NOMO-1 treated with DMSO at 0.1 percent for 48 hours (cell line): ENCODE results near the gene DLX2.
"Not testable (repeated sequence)": the region's sequence is repeated elsewhere in the genome, so short reads cannot be mapped to it uniquely, and the experiment has no call there.

ENCODE experiments used
- DNase-seq: peaks from one replicate; lab custom pipeline; 2025; ENCODE audit not compliant: unreplicated experiment; lab: John Stamatoyannopoulos, UW

The DLX2 gene

DNA sequence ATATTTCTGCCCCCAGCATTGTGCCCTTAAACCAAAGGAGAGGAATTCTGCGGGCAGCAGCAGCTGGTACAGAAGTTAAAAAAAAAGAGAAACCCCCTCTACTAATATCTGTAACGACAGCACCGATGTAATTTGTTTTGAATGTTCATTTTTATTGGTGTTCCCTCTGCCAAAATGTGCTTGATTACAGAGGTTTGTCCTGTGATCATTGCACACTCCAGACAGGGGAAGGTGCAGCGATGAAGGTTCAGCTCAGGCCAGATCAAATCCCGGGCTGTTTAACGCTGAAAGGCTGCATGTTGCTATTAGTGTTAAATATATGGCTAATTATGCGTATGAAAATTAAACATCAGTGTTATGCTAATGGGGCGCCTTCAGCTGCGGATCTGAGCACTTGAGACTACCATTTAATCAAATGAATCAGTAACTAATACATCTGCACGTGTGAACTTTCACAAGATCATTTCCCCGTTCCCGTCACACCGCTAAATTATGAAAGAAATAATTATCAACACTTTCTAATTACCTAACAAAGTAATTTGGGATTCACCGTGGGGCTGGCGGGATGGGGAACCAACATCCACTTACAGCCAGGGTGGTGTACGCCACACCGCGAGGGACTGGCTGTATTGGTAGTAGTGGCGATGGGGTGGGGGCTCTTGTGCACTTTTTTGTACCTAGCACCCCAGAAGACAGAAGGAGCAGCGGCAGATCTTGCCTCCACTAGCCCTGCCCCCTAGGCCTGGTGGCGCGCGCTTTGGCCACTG lies 18.9 kb downstream of the DLX2 start:
- DNase-seq: no peak

DNA sequence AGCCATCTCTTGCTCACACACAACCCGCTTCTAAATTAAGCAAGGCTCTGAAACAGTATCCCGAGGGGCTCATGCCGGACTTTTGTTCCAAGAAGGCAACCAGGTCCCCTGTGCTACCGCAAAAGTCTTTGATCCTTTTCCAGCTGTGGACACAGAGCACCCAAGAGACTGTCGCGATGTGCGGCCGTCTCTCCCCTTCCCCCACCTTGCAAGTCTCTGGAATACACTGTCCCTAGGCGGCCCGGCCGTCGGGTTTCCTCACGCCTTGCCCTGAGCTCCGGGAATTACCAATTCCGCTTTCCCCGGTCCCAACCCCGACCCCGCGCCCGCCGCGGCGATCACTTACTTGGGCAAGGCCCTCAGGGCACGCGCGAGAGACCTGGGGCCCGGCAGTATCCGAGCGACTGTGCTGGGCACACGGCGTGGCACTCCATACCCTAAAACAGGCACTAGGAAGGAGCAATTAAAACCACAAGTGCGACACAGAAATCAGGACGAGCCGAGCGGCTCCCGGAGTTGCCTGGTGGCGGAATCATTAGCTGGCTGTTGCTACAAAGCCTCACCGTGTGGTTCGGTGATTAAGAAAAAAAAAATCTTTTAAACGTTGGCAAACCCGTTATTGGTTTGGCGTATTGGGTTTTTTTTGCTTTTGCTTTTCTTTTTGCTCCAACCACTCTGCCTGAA lies 19.6 kb downstream of the DLX2 start:
- no peak for DNase-seq

DNA sequence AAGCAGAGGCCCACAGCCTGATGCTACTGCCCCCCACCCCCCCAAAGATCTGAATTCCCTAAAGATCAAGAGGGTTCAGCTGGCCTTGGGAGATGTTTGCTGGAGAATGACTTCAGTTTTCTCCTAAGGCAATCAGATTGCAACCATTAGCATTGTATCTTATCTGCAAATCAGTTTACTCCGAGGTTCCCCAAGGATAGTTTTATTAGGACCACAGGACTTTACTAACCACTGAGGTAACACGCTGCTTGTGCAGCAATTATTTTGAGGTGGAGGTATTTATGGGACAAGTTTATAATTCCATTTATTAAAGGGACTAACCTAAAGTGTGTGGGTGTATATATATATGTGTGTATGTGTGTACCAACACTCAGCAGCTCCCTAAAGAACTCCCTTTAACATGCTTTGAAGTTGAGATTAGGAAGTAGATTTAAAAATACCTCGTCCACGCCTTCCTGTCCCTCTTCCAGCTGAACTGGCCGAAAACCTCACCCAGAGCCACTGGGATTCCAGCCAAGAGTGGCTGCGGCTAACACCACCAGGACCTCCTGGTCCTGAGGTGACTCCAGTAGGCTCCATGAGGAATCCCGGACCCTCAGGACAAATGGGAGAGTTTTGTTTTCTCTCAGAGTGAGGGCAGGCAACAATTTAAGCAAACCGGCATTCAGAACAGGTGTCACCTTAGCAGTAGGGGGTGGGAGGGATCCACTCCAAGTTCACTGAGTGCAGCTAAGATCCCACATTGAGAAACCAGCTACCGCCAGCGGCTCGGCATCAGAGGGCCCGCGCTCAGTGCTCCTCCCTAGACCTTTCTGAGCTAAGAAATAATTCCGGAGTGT lies 20.4 kb downstream of the DLX2 start:
- no peak for DNase-seq

DNA sequence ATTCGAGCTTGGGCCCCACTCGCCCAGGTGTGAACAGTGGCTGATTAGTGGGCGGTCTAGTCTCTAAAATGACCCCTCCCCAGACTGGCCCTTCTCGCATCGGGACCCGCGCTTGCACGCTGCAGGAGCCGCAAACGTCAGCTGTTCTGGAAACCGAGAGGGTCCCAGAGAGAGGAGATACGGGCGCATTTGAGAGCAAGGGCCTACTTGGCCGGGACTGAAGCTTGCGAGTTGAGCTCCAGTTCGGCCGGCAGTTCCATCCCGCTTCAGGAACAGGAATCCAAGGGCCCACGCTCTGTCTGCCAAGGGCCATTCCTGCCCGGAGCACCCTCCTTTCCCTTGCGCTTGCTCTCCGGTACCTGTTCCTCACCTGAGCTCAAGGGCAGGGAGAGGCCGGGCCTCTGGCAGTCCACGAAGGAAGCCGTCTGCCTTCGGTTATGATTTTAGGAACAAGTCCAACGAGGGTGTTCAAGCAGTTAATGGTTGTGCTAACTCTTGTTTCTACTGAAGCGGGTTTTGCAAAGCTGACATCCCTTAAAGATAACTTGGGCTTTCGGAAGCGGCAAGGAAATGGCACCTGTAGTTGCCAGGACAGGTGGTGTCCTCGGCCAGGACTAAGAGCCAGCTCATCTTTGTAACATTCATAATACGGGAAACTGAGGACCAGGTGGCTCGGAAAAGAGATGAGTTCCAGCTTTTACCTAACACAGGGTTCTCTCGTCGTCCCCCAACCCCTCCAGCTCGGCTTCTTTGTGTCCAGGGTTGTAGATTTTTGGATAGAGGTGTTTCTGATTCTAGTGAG lies 21.3 kb downstream of the DLX2 start:
- DNase-seq: no peak

DNA sequence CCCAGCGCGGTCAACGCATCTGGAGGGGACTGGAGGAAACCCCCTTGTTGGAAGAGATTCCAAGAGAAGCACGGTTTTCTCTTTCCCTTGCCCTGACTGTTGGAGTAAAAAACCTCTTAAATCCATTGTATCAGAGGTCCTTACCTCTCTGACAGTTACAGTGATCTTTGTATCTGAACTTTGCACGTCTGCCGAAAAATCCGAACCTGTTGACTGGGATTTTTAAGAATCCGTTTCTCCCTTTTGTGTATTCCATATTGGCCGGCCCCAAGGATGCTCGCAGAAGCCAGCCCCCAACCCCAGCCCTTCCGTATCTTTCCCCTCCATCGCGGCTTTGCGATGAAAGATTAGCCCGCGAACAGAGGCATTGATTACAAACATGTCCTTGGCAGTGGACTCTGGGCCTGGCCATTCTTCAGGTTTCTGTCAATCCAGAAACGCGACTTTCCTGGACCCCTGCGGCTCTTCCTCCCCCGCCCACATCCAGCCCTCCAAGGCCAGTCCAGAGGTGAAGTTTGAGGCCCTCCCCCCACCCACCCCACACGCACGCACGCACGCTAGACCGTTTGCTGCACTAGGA lies 22.0 kb downstream of the DLX2 start:
- DNase-seq: no peak

DNA sequence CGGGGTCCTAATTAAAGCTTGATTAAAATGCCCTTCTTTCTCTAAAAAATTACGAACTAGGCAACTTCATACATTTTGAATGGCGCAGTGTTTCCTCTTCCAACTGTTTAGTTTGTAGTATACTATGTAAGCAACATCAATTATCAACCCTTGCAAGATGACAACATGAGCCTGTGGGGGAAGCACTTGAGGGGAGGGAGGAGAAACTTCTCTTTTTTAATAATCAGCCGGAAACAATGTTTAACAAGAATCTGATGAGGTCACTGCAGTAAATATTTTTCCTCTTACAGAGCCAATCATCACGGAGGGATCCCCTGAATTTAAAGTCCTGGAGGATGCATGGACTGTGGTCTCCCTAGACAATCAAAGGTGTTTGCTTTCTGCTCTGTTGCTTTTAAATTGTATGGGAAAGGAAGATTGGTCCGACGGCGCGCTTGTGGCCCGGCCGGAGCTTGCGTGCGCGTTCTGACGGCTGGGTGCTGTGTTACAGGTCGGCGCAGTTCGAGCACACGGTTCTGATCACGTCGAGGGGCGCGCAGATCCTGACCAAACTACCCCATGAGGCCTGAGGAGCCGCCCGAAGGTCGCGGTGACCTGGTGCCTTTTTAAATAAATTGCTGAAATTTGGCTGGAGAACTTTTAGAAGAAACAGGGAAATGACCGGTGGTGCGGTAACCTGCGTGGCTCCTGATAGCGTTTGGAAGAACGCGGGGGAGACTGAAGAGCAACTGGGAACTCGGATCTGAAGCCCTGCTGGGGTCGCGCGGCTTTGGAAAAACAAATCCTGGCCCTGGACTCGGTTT lies 22.7 kb downstream of the DLX2 start:
- DNase-seq: peak; percentile 84

DNA sequence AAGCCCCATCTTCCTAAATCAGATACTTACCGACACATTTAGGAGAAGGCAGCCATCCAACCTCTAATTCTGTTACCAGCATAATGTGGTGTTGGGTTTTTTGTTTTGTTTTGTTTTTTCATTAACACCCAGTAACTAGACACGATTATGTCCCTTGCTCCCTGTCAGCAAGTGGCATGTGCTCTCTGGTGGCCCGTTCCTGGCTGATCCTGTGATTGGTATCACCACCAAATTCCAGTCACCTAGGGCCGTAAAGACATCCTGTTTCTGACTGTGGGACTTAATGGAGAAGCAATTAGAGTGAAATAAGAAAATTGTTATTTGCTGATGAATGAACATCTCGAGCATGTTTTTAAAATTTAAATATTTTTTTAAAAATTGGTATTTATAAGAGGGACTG lies 23.3 kb downstream of the DLX2 start:
- DNase-seq: no peak

DNA sequence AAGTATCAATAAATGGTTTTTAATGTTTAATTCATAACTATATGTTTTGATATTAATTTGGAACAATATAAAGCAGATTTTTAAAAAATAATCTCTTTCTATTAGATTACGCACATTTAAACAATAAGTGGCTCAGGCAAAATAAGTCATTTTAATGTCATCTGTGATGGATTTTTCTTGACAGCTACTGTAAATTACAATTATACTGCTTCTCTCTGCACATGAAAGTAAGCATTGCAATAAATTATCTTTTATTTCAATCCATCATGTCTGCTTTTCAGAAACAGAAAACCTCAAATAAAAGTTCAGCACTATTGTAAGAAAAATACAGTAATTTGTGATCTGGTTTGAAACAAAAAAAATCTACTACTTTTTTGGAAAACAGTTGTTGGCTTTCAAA lies 28.4 kb downstream of the DLX2 start:
- no peak for DNase-seq

DNA sequence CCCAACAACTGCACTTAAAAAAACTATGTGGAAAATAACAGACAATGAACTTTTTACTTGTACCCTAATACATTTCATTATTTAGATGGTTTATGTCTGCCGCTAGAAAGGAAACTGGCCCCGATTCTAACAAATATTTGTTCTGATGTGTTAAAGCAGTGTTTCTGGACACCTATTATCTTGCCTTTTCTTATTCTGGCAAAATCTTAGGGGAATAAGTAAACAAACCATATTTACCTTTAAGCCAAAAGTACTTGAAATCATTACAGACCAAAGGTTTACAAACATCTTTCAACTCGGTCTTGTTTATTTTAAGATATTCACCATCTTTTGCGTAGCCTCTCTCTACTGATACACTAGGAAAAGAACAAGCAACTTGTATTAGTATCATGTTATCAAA lies 29.2 kb downstream of the DLX2 start:
- no peak for DNase-seq

DNA sequence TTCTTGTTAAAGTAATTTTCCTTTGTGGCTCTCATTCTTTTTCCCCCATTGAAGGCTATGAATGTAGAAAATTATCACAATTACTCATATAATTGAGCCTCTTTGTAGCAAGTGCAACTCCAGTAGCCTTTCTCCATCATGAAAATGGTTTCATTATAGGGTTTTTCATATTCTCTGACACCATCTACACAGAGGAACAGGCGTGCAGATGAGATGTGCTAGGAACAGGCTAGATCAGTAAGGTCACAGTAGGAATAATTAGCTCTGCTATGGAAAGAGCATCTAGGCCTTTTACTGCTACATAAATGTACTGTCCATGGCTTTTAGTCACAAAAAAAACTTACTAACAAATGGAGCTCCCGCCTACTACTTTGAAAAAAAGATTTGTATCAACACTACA lies 30.0 kb downstream of the DLX2 start:
- no peak for DNase-seq

DNA sequence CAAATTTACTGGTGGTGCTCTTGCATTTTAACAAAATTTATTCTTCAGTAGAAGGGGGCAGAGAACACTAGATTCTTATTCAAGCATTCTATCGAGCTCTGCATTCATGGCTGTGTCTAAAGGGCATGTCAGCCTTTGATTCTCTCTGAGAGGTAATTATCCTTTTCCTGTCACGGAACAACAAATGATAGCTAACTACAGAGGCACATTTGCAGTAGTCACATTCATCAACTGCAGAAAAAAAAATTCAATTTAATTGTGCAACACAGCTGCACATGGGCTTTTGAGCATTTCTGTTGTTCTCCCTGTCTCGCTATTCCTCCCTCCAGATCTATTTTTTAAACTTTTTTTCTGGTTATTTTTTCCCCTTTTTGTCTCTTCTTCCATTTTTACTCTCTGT lies 30.4 kb downstream of the DLX2 start:
- peak; percentile 12 for DNase-seq

DNA sequence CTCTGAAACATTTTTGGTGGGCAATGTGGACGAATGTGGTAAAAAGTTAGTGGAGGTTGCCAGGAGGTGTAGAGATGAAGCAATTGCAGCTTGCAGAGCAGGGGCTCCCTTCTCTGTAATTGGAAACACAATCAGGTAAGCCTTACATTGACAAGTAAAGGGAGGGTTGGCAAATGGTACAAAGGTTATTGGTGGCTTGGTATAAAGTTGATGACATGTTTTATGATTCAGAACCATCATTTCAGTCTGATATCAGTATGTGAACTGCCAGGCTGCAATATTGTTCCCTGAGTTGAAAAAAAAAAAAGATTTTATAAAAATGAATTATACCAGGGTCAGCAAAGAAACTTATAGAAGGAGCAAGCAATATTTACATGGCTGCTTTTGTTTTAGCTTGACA lies 31.8 kb downstream of the DLX2 start:
- no peak for DNase-seq

DNA sequence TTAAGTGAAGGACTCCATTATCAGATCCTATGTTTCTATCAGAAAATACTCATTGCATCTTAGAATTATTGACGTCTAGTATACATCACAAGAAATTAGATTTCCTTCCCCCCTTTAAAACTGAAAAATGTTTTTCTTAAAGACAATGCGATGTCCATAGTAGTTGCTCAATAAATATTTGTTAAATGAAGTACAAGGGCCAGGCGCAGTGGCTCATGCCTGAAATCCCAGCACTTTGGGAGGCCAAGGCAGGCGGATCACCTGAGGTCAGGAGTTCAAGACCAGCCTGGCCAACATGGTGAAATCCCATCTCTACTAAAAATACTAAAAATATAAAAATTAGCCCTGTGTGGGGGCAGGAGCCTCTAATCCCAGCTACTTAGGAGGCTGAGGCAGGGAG lies 34.8 kb downstream of the DLX2 start:
- DNase-seq: not testable (repeated sequence)

DNA sequence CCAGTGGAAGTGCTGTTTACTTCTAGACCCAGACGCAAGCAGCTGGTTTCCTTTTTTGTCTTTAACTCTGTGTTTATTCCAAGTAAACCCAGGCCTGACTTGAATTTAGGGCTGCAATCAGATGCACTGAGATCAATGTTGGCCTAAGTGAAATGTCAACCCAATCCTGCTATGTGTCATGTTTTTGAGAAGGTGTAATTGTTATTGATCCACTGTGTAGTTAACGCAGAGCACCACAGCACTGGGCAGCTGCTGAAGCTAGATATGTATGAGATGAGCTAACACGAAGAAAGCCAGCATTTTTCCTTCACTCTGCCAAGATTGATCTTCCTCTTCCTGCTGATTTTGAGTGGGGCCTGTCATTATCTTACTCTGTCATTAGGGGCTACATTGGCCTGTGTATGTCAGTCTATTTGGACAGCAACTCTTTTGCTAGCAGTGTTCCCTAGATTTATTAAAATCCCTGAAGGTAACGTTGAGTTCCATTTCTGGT lies 36.3 kb downstream of the DLX2 start:
- no peak for DNase-seq

DNA sequence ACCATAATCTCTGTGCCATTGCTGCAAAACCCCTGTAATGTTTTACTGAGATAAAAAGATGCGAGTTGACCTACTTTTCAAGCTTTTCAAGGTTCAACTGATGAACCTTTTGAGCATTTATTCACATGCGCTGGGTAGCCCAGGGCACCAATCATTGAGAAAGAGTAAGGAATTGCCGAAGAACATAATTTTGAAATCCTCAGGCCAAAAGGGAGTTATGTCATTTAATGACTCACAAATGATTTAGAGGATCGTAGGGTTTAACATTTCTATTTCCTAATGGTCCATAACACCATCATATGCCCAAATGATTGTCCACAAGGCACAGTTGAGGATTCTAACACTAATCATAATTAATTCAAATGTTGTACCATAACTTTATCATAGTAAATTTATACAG lies 37.6 kb downstream of the DLX2 start:
- DNase-seq: peak; percentile 53

DNA sequence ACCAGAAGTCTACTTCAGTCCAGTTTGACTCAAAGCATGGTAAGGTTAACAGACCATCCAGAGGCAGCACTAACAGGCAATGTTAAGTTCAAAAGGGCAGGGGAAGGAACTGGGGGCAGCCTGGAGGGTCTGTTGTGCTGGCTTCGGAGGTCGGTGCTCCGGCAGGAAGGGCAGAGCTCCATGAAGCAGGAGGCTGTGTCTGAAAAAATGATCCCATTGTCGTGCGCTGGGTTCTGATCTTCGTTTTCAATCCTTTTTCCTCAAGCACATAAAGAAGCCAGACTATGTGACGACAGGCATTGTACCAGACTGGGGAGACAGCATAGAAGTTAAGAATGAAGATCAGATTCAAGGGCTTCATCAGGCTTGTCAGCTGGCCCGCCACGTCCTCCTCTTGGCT lies 39.3 kb downstream of the DLX2 start:
- DNase-seq: no peak

DNA sequence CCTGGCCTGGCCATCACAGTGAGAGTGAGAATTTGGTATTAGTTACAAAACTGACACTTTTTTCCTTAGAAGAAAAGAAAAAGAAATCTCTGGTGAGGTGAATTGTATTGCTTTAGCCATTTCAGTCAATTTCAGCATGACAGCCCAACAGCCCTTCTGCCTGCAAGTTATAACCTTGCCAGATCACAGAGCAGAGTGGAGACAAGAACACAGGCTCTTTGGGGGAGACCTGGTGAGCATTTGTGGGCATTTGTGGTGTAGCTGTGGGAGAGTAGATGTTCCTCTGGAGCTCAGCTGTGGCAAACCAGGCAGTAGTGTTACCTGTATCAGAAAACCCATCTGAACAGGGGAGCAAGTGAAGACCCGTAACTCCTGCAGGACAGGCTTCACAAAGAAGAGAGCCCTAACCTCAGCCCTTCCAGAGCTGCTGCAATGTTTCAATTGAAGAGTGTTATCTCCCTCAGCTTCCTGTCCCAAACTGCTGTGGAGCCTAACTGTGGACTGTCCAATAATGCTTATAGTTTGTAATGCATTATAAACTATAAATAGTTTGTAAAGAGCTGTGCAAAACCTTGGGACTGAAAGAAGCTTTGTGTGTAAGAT lies 40.2 kb downstream of the DLX2 start:
- no peak for DNase-seq

DNA sequence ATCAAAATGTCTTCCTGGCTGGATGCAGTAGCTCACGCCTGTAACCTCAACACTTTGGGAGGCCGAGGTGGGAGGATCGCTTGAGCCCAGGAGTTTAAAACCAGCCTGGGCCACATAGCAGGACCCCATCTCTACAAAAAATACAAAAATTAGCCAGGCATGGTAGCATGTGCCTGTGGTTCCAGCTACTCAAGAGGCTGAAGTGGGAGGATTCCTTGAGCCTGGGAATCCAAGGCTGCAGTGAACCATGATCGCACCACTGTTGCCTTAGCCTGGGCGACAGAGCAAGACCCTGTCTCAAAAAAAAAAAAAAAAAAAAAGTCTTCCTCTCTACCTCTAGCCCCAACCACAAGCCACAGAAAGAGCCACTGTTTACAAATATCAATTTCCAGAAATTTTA lies 42.6 kb downstream of the DLX2 start:
- DNase-seq: not testable (repeated sequence)

DNA sequence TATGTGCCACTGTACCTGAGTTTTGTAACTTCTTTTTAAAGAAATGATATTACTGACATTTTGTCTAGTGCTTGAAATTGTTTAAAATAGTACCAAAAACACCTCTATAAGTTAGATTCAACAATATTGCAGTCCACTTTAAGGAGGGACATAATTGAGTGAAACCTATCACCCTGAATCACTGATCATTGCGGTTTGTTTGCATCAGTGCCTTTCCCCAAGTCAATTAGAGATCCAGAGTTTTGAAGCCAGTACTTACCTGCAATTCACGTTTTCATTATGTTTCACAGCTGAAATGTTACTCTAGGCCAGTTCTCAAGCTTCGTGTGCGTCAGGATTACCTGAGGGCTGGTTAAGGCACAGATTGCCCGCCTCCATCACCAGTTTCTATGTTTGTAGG lies 44.0 kb downstream of the DLX2 start:
- no peak for DNase-seq
